Right lung (tissue), 5 donors: ENCODE results near the gene SLIT3. TPM values are rescaled to one million over a fixed set of nuclear protein-coding genes. Genes with fewer than 3 reads are reported as not detected.

Experiments
- DNase-seq, 2 donors: peaks; one replicate each; pipeline ENCODE4 v3.0.0-alpha.2; 2013
- polyA plus RNA-seq, 5 donors: library from polyadenylated mRNA; unstranded; fragments of 120-200 nt; gene quantifications; one replicate each; pipeline versions ENCODE4 v1.2.1 to v1.2.3, GENCODE V29; 2013; ENCODE audit warnings: inconsistent platforms in 1 of 5, low replicate concordance in 1 of 5; ENCODE audit not compliant: insufficient read length in 5 of 5, insufficient read depth in 1 of 5

Gene SLIT3
- polyA plus RNA-seq, 5 donors, result 29.5 to 51.0 (median 42.9) TPM

- DNase-seq, result no peak
Measured at GRCh38 chr5:168672888-168673287, 628.1 kb downstream of the SLIT3 start.

GRCh38 chr5:168672016-168672415, 628.9 kb downstream of the SLIT3 start:
- DNase-seq, result no peak

- DNase-seq, result no peak
Measured at GRCh38 chr5:168670881-168671575, 629.9 kb downstream of the SLIT3 start.

GRCh38 chr5:168669668-168670378, 631.1 kb downstream of the SLIT3 start:
- DNase-seq, result no peak

GRCh38 chr5:168669156-168669555, 631.8 kb downstream of the SLIT3 start:
- no peak for DNase-seq

GRCh38 chr5:168668078-168668477, 632.9 kb downstream of the SLIT3 start:
- no peak for DNase-seq

- DNase-seq, result no peak
Measured at GRCh38 chr5:168667301-168667840, 633.6 kb downstream of the SLIT3 start.

- no peak for DNase-seq
Measured at GRCh38 chr5:168666356-168666755, 634.6 kb downstream of the SLIT3 start.

GRCh38 chr5:168663276-168664004, 637.5 kb downstream of the SLIT3 start:
- DNase-seq, result no peak

GRCh38 chr5:168661593-168662485, 639.1 kb downstream of the SLIT3 start:
- no peak for DNase-seq

- no peak for DNase-seq
Measured at GRCh38 chr5:168660691-168661090, 640.2 kb downstream of the SLIT3 start.

GRCh38 chr5:168659286-168659847, 641.6 kb downstream of the SLIT3 start:
- no peak for DNase-seq

GRCh38 chr5:168658394-168658793, 642.5 kb downstream of the SLIT3 start:
- no peak for DNase-seq

GRCh38 chr5:168656633-168657032, 644.3 kb downstream of the SLIT3 start:
- DNase-seq, result peak in 1 of 2 donors; percentile 25

GRCh38 chr5:168655316-168655715, 645.6 kb downstream of the SLIT3 start:
- no peak for DNase-seq

- peak; percentile 21 to 36 for DNase-seq
Measured at GRCh38 chr5:168654211-168654721, 646.7 kb downstream of the SLIT3 start.

GRCh38 chr5:168653626-168654025, 647.3 kb downstream of the SLIT3 start:
- no peak for DNase-seq

GRCh38 chr5:168651648-168652047, 649.3 kb downstream of the SLIT3 start:
- no peak for DNase-seq

GRCh38 chr5:168649306-168649705, 651.6 kb downstream of the SLIT3 start:
- DNase-seq, result no peak

- DNase-seq, result no peak
Measured at GRCh38 chr5:168648576-168648975, 652.4 kb downstream of the SLIT3 start.

GRCh38 chr5:168648016-168648415, 652.9 kb downstream of the SLIT3 start:
- no peak for DNase-seq
